Stimulated activated CD4-positive, alpha-beta T cell treated with anti-CD3 and anti-CD28 coated beads, Interleukin-4, amount 100 ng/mL, for 48 hours (primary cell): Measurements from ENCODE around the gene NPW.

Source experiments
- DNase-seq, 2 donors: peaks; one replicate each; pipeline ENCODE4 v3.0.0-alpha.2; 2020; ENCODE audit warnings: low read depth in 2 of 2

Gene NPW

DNA sequence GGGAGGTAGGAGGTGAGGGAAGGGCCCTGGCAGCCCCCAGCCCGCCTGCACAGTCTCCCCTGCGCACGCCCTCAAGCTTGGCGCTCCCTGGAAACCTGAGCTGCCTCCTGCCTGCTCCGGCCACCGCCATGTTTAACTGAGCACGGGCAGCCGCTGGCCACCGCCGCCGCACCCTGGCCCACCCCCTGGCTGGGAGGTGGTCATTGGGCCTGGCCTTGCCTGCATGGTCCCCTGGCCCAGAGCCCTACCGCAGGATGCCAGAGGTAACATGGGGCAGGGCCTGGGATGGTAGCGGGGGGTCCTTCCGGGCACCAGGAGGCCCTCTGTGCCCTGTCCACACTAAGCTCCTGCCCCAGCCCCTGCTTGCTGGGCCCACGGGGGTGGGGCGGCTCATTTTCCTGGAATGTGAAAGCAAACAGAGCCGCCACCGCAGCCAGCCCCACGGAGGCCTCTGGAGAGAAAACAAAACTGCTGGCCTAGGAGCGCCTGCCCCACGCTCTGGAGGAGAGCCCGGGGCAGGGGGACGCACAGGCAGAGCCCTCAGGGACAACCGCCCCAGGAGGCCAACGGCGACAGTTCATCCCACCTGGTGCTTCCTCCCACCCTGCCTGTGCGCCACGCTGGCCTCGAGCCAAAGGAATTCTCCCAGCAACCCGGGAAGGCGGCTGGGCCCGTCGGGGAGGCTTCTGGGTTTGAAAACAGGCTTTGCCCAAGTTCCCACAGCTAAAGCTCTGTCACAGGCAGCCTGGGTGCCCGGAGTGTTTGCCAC is 16.0 kb downstream of the NPW start:
- no peak for DNase-seq

DNA sequence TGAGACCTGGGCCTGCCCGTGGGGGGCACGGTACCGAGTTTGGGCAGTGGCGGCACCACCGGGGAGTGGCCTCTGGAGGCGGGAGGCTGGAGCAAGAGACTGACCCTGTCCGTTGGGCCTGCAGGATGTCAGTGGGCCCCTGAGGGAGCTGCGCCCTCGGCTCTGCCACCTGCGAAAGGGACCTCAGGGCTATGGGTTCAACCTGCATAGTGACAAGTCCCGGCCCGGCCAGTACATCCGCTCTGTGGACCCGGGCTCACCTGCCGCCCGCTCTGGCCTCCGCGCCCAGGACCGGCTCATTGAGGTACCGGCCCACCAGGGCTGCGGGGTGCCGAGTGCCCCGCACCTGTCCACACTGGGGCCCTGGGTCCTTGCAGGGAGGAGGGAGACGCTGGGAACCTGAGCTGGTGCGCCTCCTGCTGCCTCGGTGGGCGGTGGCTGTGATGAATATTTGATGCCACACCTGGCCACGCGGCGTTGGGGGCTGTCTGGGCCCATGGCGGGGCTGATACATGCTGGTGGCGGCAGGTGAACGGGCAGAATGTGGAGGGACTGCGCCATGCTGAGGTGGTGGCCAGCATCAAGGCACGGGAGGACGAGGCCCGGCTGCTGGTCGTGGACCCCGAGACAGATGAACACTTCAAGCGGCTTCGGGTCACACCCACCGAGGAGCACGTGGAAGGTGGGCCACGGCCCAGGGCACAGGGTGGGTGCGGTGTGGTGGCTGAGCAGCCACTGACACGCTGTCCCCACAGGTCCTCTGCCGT is 16.8 kb downstream of the NPW start:
- no peak for DNase-seq

DNA sequence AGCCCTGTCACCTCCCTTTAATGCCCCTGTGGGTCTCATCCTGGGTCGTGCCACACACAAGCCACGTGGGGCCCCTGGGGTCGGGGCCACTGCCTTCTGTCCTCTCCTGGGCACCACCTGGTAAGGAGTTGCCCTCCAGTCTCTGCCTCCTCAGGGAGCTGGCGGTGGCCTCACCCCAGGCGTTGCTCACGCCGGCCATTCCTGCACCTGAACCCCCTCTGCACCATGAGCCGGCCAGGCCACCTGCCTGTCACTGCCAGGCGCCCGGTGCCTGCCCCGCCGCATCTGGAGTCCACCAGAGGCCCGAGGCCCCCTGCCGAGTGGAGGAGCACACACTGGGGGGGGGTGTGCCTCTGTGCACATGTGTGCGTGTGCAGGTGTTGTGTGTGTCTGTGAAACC is 17.5 kb downstream of the NPW start:
- DNase-seq, result no peak

DNA sequence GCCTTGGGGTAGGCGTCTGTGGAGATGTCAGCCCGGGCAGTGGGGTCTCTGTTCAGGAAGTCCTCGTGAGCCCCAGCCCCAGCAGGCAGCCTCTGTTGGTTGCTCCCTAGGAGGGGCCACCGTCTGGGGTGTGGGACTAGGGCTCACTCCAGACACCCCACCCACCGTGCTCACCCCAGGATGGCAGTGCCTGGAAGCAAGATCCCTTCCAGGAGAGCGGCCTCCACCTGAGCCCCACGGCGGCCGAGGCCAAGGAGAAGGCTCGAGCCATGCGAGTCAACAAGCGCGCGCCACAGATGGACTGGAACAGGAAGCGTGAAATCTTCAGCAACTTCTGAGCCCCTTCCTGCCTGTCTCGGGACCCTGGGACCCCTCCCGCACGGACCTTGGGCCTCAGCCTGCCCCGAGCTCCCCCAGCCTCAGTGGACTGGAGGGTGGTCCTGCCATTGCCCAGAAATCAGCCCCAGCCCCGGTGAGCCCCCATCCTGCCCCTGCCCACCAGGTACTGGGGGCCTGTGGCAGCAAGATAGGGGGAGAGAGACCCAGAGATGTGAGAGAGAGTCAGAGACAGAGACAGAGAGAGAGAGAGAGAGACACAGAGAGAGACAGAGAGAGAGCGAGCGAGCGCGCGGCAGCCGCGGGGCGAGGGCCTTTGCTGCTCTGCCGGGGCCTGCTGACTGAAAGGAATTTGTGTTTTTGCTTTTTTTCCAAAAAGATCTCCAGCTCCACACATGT is 18.2 kb downstream of the NPW start:
- no peak for DNase-seq

DNA sequence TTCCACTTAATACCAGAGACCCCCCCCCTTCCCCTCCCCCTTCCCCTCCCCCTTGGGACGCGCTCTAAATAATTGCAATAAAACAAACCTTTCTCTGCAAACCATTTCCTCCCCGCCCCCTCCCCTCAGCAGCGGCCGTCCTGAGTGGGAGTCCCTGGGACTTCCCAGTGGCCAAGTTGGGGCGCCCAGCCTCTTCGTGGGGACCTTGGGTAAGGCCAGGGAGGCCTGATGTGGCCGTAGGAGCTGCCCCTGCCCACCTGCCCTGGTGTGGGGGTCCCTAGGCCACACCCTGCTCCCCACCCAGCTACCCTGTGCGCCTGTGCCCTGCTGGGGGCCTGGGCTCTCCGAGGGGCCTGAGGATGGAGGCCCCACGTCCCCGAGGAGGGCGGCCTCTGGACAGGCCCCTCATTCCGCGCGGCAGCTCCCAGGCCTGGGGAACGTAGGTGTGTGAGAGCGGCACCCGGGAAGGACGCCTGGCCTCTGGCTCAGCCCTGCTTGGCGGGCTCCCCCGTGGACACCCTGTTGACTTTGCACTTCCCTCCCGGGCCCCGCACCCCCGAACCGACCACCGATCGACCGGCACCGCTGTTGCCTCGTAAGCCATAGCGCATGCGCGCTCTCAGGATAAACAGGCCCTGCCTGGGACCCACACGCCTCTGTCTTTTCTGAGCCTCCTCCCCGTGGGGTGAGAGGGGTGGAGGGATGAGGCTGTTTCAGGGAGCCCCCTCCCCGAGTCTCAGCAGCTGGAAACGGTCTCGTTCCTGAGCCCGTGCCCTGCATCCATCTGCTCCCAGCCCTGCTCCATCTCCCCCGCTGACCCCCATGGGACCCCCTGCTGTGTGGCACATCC is 19.0 kb downstream of the NPW start:
- DNase-seq, result no peak

DNA sequence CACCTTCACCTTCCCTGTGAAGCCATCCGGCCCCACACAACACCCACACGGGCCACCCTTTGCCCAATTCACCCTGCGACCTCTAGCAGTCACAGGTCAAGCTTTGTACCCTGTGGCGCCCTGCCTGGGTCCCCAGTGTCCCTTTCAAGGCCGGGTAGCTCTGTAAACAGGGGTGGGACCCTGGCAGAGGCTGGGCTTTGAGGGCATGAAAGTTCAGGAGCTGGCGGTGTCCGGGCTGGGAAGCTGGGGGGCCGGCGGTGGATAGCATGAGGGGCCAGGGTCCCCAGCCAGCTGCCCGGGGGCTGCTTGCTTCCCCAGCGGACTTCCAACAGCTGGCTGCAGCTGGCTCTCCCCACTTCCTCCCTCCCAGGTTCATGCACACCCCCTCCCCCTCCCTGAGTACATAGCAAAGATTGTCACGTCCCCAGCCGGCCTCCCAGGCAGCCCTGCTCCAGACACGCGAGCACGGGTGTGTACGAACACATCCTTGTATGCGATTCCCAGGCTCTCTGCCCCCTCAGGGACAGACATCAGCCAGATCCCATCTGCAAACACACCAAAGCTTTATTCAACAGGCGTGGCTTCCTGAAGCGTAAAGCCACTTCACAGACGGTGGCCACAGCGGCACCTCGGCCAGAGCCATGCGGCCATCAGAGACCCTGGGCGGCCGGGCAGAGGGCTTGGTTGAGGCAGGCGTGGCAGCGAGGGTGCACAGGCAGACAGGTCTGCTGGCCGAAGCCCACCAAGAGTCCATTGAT is 19.9 kb downstream of the NPW start:
- no peak for DNase-seq

DNA sequence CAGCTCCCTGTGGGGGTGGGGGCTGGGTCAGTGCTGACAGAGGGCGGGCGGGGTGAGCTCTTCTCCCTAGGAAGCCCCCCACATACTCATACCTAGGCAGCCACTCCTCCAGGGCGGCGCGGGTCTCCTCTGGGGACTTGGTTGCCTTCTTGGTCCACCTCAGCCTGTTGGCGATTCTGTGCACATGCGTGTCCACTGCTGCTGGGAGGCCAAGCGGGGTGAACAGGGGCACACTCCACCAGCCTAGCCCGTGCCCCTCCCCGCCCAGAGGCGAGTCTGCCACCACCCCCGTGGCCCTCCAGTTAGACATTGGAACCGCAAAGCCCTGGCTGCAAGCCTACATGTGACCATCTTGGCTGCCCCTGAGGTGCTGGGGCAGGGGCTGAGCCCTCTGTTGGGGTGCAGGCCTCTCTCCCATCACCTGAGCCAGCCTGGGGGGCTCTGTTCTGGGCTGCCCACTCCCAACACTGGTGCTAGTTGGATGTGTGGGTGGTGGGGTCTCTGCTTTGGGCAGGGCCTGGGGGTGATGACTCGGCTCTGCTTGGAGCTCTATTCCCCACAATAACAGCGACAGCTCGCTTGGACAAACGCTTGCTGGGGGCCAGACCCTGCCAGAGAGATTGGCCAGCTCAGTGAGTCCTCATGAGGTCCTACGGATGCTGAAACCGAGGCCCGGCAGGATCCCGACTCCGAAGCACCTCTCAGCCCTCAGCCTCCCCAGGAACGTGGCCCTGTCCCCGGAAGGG is 20.6 kb downstream of the NPW start:
- no peak for DNase-seq

DNA sequence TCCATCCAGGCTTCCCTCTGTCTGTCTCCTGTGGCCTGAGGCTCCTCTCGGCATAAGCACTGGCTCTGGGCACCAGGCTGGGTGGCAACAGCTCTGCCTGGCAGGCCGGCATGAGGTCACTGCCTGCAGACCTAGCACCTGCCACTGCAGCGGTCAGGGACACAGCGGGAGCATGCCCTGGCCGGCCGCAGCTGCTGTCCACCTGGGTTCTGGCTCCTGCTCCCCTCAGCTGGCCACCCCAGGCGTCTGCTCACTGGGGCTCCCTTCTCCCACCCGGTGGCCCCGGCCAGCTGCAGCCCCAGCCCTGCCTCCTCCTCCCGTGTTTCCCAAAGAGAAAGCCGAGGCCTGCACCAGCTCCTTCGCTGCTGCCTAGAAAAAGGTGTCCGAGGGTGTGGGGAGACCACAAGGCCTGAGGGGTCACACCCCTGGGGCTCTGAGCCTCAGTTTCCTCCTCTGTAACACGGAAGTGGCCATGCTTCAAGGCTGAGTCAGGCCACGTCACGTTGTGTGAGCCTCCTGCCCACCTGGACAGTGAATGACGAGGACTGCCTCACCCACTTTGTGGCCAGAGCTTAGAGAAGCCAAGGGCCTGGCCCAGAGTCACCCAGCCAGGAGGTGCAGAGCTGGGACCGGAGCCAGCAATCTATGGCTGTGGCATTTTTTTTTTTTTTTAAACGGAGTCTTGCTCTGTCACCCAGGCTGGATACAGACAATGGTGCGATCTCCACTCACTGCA is 21.4 kb downstream of the NPW start:
- no peak for DNase-seq

DNA sequence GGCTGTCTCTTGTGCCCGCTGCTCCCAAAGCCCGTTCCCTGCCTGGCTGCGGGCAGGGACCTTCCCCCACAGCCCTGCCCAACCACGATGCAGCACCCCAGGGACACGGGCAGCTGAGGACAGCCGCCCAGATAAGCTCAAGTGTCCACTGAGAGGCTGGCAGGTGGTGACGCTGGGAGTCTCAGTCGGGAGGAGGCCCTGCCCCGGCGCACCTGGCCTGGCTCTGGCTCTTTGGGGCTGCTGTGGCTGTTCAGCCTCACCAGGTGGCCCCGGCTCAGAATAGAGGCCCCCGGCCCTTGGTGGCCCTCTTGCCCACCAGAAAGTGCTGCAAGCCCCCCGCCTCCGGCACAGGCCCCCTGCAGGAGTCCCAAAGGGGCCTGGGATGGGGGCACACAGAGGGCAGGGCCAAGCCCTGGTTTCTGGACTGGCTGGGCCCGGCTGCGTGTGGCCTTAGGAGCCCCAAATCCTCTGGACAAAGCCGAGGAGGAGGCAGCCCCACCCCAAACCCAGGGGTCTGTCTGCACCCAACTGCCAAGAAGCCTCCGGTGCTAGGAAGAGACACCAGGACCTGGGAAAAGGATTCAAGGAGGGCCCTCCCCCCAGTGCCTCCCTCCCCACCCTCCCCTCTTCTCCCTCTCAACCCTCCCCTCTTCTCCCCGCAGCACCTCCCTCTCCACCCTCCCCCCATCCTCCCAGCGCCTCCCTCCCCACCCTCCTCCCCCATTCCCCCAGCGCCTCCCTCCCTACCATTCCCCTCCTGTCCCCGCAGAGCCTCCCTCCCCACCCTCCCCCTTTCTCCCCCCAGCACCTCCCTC is 22.8 kb downstream of the NPW start:
- no peak for DNase-seq

DNA sequence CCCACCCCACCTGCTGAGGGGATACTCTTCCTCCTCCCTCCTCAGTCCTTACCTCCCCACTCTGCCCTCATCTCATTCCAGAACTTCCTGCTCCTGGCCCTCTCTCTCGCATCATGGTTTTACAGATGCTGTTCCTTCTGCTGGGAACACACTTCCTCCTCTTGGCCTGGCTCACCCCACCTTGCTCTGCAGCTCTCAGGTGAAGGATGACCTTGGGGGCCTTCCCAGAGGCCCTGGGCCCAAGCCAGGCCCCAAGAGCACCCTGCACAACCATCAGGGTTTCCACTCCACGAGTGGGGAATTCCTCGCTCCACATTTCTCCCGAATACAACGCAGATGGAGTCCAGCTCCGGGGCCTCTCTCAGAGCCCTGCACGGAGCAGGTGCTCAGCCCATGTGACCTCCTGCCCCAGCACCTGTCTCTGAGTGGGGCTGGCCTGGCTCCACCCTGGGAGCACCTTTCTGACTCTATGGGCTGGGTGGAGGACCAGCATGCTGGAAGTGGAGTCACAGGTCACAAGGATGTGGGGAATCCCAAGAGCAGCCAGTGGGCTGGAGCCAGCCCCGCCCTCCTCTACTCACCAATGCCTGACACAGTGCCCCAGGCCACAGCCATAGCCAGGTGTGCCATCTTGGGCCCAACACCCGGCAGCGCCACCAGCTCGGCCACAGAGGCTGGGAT is 23.5 kb downstream of the NPW start:
- no peak for DNase-seq

DNA sequence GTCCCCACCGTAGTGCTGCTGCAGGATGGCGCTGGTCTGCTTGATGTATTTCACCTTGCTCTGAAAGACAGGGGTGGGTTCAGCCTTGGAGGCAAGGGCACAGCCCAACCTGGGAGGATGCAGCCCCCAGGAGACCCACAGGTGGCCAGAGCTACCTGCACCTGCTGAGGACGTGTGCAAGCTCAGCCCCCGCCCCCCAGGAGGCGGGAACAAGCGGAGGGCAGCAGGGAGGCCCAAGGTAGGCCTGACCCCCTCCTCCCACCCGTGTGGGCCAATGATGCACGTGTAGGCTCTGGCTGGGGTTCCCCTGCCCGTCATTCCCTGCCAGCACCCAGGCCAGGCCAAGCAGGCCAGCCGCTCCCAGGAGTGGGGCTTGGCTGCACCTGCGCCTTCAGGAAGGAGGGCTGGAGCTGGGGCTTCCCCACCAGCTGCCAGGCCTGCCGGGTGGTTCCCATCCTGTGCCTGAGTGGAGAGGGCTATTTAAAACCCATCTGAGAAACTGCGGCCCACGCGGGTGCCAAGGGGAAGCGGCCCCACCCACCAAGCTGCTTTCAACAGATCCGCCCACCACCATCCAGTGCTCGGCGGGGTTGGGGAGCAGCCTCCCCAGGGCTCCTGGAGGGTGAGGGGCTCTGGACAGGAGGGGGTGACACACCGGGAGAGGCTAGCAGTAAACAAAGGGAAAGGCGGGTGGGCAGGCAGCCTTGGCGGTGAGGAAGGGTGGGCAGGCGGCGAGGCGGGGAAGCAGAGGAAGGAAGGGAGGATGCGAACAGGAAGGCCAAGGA is 24.3 kb downstream of the NPW start:
- no peak for DNase-seq

DNA sequence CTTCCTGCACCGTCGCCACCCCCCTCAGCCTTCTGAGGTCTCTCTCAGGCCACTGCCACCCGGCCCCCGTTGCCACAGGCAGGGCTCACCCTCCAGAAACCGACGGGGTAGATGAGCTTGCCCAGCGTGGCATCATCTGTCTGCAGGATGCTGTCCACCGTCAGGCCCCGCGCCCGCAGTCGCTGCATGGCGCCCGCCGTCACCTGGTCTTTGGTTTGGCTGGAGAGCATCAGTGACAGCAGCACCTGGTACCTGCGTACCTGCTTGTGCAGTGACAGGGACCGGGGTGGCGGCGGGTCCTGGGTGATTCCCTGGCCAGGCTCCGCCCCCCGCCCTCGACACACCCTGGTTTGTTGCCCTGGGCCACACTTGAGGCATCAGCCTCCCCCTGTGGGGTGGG is 25.0 kb downstream of the NPW start:
- no peak for DNase-seq

DNA sequence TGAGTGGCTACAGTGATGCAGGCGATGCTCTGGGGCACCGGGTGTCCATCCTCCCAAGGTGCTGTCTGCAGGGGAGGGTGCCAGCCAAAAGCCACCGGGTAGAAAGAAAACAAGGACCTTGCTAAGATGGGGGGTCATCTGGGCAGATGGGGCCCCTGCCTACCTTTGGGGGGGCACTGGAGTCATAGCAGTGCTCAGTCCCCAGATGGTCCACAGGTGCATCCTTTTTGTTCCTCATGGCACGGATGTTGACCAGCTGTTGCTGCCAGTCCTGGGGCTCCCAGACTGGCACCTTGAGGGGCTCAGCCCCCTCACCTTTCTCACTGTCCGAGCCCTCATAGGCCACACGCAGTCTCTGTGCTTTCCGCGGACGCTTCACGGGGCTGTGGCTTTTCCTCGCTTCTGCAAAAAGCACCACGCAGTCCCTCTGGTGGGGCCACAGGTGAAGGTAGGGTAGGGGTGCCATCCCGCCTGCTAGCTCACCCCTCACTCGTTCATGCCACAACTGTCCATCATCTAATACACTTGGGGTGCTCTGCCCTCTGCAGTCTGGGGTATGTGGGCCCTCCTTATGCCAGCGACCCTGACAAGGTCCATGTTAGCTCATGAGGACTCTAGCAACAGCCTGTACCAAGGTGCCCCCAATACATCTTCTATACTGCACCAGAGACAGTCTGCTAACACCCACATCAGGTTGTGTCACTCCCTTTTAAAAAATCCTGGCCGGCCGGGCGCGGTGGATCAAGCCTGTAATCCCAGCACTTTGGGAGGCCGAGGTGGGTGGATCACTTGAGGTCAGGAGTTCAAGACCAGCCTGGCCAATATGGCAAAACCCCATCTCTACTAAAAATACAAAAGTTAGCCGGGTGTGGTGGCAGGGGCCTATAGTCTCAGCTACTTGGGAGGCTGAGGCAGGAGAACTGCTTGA is 26.6 kb downstream of the NPW start:
- no peak for DNase-seq

DNA sequence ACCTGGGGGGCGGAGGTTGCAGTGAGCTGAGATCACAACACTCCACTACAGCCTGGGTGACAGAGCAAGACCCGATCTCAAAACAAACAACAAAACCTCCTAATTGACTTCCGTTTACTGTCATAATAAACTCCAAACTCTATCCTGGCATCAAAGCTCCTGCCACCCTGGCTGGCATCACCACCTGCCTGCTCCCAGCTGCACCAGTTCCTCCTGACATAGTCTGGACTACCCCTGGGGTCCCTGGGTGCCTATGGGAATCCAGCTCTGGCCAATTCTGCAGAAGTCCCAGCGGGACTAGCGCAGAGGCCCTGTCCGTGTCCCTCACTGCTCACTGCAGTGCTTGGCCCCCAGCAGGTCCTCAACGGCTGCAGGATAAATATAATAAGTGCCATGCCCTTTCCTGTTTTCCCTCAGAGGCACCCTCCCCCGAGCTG is 27.3 kb downstream of the NPW start:
- no peak for DNase-seq

DNA sequence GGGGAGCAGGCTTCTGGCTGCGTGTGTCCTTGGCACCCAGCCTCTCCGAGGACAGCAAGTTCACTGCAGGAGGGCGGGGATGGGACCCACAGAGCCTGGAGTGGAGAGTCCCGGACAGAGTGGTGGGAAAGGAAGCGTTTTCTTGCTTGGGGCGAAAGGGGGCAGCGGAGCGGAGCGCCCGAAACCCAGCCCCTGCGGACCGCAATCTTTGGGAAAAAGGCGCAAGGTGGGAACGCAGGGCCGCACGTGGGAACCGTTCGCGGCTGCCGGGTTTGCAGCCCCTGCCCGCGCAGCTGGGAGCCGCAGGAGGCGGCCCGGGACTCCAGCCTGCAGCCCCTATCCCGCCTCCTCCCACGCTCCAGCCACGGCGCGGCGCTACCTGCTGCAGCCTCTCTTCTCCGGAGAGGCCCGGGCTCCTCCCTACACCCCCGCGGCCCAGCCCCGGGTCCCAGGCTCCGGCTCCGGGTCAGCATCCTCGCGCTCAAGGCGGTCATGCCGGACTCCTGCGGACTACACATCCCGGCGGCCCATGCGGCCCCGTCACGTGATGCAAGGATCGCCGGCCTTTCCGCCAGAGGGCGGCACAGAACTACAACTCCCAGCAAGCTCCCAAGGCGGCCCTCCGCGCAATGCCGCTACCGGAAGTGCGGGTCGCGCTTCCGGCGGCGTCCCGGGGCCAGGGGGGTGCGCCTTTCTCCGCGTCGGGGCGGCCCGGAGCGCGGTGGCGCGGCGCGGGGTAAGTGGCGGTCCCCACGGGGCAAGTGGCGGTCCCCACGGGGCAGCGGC is 27.9 kb downstream of the NPW start, which contains the start of the genes NTHL1 and TSC2:
Gene NTHL1 (minus strand): TSS at position 505 of the 786 bp plus-strand sequence. CDS start 11 bp downstream, at position 494.
Gene TSC2 (plus strand): TSS at position 656 of the 786 bp plus-strand sequence. CDS start 631 bp downstream, outside the sequence.
- peak; percentile 90 to 91 for DNase-seq
